HepG2 (cell line): ENCODE data around the gene RHOT2. TPM values are rescaled to one million over a fixed set of nuclear protein-coding genes. Genes with fewer than 3 reads are reported as not detected.
A peak's percentile ranks its signal among the peaks of the same experiment; 100 is the strongest.

ENCODE experiments used
- CC2D1A ChIP-seq: sonication (generic); formaldehyde crosslinking; IDR thresholded peaks from 2 replicates; pipeline ENCODE4 v1.8.1; 2023; ENCODE audit warnings: mild to moderate bottlenecking, missing genetic modification reagents
- DR1 ChIP-seq: sonication (generic); formaldehyde crosslinking; IDR thresholded peaks from 2 replicates; pipeline ENCODE4 v1.8.0; 2021; ENCODE audit warnings: mild to moderate bottlenecking, missing genetic modification reagents, inconsistent platforms
- ESRRA ChIP-seq: sonication (generic); formaldehyde crosslinking; IDR thresholded peaks from 2 replicates; pipeline ENCODE4 v1.5.1; 2020; ENCODE audit warnings: mild to moderate bottlenecking, low read depth, missing genetic modification reagents
- PAWR ChIP-seq: sonication (generic); formaldehyde crosslinking; IDR thresholded peaks from 2 replicates; pipeline ENCODE4 v1.4.0; 2020; ENCODE audit warnings: missing genetic modification reagents, mild to moderate bottlenecking, borderline replicate concordance
- SRF ChIP-seq: IDR thresholded peaks from 2 replicates; pipeline ENCODE4 v1.6.1; 2011; ENCODE audit warnings: mild to moderate bottlenecking, low read depth, low read length, moderate library complexity
- SRSF9 ChIP-seq: fragments of 200-400 bp; formaldehyde crosslinking; IDR thresholded peaks from 2 replicates; pipeline ENCODE4 v1.6.1; 2018; ENCODE audit warnings: borderline replicate concordance, mild to moderate bottlenecking, low read depth, low read length; ENCODE audit not compliant: insufficient read depth, poor library complexity, severe bottlenecking
- TOPORS ChIP-seq: sonication (generic); formaldehyde crosslinking; IDR thresholded peaks from 2 replicates; pipeline ENCODE4 v1.8.0; 2023; ENCODE audit warnings: mild to moderate bottlenecking, missing genetic modification reagents
- ZBTB40 ChIP-seq, 2 experiments: fragments of 450-650 bp in 1 of 2; sonication (generic) in 1 of 2; formaldehyde crosslinking in 1 of 2; IDR thresholded peaks; 2 replicates each; pipeline versions ENCODE4 v1.6.1 to v1.8.0; 2016 to 2022; ENCODE audit warnings: antibody characterized with exemption in 1 of 2, mild to moderate bottlenecking in 1 of 2, missing genetic modification reagents in 1 of 2
- ZFAT ChIP-seq: sonication (generic); formaldehyde crosslinking; conservative IDR thresholded peaks from 2 replicates; pipeline ENCODE4 v1.8.1; 2023; ENCODE audit warnings: missing genetic modification reagents, inconsistent platforms
- ZNF549 ChIP-seq: sonication (generic); formaldehyde crosslinking; IDR thresholded peaks from 2 replicates; pipeline ENCODE4 v1.5.0; 2020; ENCODE audit warnings: missing genetic modification reagents
- ZNF580 ChIP-seq: IDR thresholded peaks from 2 replicates; pipeline ENCODE4 v1.6.1; 2016; ENCODE audit warnings: low read depth, borderline replicate concordance
- polyA plus RNA-seq, 8 experiments: library from polyadenylated mRNA; depleted of rRNA in 3 of 8; stranded (reverse) in 7 of 8; unstranded in 1 of 8; fragments of >200 nt; fragmentation: Illumina TruSeq in 4 of 8; extraction: Trizol in 4 of 8; gene quantifications; 2 replicates each; pipeline versions ENCODE4 v1.2.1 to v1.2.3, GENCODE V29; 2011 to 2016; ENCODE audit warnings: low read depth in 4 of 8, missing spikeins in 1 of 8, mixed read lengths in 1 of 8; ENCODE audit not compliant: insufficient read depth in 1 of 8
- total RNA-seq, 5 experiments: library from RNA; depleted of rRNA; stranded (reverse); fragments of >200 nt; fragmentation: Illumina TruSeq; extraction: Trizol; gene quantifications; 2 replicates each; pipeline ENCODE4 v1.2.3, GENCODE V29; 2016; ENCODE audit warnings: low read depth in 1 of 5
- TF ChIP-seq, protein P1 (sequence below): sonication (generic); formaldehyde crosslinking; IDR thresholded peaks from 2 replicates; pipeline ENCODE4 v1.5.0; 2020; ENCODE audit warnings: missing genetic modification reagents
- TF ChIP-seq, protein P2 (sequence below): IDR thresholded peaks from 2 replicates; pipeline ENCODE4 v1.6.1; 2012; ENCODE audit warnings: low read length, improper control_type of control experiment

The RHOT2 gene
- total and polyA plus RNA-seq, 2 of the 13 experiments (the other 11 are each of a cell fraction or from before 2014, with no cell fraction given): 63.6 to 76.9 TPM

DNA sequence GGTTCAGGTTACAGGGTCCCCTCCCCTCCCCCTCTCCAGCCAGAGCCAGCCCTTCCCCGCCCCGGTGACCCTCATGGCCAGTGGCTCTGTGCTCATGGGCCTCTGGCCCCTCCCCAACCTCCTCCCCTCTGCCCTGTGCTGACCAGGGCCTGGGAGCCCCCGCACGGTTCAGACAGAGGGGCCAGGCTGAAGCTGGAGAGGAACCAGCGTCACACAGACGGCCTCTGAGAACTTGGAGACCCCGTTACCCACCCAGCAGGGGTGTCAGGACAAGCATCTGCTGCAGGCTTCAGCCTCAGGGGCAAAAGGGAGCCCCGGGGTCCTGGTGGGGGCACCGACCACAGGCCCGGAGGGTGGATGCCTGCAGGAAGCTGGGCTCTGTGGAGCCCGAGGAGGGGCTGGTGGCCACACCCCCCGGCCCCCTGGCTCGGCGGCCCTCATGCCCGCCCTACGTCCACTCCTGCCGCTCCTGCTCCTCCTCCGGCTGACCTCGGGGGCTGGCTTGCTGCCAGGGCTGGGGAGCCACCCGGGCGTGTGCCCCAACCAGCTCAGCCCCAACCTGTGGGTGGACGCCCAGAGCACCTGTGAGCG is 37.0 kb upstream of the RHOT2 start, which contains the start of gene WFIKKN1 (continued):
- TF ChIP-seq, protein P1, sequence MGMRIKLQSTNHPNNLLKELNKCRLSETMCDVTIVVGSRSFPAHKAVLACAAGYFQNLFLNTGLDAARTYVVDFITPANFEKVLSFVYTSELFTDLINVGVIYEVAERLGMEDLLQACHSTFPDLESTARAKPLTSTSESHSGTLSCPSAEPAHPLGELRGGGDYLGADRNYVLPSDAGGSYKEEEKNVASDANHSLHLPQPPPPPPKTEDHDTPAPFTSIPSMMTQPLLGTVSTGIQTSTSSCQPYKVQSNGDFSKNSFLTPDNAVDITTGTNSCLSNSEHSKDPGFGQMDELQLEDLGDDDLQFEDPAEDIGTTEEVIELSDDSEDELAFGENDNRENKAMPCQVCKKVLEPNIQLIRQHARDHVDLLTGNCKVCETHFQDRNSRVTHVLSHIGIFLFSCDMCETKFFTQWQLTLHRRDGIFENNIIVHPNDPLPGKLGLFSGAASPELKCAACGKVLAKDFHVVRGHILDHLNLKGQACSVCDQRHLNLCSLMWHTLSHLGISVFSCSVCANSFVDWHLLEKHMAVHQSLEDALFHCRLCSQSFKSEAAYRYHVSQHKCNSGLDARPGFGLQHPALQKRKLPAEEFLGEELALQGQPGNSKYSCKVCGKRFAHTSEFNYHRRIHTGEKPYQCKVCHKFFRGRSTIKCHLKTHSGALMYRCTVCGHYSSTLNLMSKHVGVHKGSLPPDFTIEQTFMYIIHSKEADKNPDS (CRISPR knock-in tag): no peak
- TF ChIP-seq, protein P2, sequence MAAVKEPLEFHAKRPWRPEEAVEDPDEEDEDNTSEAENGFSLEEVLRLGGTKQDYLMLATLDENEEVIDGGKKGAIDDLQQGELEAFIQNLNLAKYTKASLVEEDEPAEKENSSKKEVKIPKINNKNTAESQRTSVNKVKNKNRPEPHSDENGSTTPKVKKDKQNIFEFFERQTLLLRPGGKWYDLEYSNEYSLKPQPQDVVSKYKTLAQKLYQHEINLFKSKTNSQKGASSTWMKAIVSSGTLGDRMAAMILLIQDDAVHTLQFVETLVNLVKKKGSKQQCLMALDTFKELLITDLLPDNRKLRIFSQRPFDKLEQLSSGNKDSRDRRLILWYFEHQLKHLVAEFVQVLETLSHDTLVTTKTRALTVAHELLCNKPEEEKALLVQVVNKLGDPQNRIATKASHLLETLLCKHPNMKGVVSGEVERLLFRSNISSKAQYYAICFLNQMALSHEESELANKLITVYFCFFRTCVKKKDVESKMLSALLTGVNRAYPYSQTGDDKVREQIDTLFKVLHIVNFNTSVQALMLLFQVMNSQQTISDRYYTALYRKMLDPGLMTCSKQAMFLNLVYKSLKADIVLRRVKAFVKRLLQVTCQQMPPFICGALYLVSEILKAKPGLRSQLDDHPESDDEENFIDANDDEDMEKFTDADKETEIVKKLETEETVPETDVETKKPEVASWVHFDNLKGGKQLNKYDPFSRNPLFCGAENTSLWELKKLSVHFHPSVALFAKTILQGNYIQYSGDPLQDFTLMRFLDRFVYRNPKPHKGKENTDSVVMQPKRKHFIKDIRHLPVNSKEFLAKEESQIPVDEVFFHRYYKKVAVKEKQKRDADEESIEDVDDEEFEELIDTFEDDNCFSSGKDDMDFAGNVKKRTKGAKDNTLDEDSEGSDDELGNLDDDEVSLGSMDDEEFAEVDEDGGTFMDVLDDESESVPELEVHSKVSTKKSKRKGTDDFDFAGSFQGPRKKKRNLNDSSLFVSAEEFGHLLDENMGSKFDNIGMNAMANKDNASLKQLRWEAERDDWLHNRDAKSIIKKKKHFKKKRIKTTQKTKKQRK: no peak
- TF ChIP-seq PAWR: no peak
- TF ChIP-seq ZNF580 (CRISPR knock-in tag): no peak
- TF ChIP-seq ESRRA (CRISPR knock-in tag): no peak
- TF ChIP-seq DR1 (CRISPR knock-in tag): no peak
- no peak for TF ChIP-seq SRF
- no peak for TF ChIP-seq ZBTB40 (IDR thresholded peaks at IDR 0.05)
- 0 out of 2 replicates have a peak, but pooled peaks have one; percentile 19 for TF ChIP-seq ZBTB40 (CRISPR knock-in tag; IDR thresholded peaks at IDR 0.05)
- TF ChIP-seq CC2D1A (CRISPR knock-in tag): no peak
- no peak for TF ChIP-seq ZNF549 (CRISPR knock-in tag)
- no peak for TF ChIP-seq SRSF9
- TF ChIP-seq ZFAT (CRISPR knock-in tag): no peak
- no peak for TF ChIP-seq TOPORS (CRISPR knock-in tag)
